Measurements from ENCODE around the gene YTHDC1. TPM values are rescaled to one million over a fixed set of nuclear protein-coding genes. Genes with fewer than 3 reads are reported as not detected.

YTHDC1 gene
- total RNA-seq, 1 donor from 2014 or later, result 105 TPM

DNA sequence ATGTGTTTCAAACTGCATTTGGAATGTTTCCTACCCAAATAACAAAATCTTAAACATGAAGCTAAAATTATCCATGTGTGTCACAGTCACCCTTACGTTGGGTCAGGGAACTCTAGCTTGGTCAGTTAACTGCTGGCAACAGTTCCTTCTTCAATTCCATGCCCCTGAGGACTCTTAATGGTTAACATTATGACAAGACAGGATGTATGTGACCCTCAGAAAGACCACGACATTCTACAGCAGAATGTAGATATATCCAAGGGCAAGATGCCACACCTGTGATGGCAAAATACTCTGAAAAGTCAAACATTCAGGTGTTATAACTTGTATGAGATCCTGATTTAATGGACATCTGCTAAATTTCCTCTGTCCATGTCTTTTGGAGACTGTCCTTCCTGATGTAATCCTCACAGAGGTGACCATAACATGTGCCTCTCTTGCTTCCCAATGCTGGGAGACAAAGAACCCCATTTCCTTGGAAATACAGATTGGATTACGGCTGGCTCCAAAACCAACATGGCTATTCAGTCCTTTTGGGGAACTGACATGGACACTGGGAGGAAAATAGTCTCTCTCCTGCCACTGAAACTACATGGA lies 39.1 kb downstream of the YTHDC1 start:
- Mint-ChIP-seq H3K27me3 (no peaks in the 10 kb centered on the region), H3K4me3 (no peak overlapping the region), H3K36me3 (peaks cover 25% of the 10 kb centered on the region), H3K9me3 (no peaks in the 10 kb centered on the region), H3K27ac (no peak overlapping the region), H3K4me1 (ENCODE audit: unreplicated experiment) (no peaks in the 10 kb centered on the region)
- TF ChIP-seq, protein P1, sequence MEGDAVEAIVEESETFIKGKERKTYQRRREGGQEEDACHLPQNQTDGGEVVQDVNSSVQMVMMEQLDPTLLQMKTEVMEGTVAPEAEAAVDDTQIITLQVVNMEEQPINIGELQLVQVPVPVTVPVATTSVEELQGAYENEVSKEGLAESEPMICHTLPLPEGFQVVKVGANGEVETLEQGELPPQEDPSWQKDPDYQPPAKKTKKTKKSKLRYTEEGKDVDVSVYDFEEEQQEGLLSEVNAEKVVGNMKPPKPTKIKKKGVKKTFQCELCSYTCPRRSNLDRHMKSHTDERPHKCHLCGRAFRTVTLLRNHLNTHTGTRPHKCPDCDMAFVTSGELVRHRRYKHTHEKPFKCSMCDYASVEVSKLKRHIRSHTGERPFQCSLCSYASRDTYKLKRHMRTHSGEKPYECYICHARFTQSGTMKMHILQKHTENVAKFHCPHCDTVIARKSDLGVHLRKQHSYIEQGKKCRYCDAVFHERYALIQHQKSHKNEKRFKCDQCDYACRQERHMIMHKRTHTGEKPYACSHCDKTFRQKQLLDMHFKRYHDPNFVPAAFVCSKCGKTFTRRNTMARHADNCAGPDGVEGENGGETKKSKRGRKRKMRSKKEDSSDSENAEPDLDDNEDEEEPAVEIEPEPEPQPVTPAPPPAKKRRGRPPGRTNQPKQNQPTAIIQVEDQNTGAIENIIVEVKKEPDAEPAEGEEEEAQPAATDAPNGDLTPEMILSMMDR (conservative IDR thresholded peaks at IDR 0.05), result no peak
- no peak for DNase-seq (ENCODE audit: extremely low spot score, unreplicated experiment)

DNA sequence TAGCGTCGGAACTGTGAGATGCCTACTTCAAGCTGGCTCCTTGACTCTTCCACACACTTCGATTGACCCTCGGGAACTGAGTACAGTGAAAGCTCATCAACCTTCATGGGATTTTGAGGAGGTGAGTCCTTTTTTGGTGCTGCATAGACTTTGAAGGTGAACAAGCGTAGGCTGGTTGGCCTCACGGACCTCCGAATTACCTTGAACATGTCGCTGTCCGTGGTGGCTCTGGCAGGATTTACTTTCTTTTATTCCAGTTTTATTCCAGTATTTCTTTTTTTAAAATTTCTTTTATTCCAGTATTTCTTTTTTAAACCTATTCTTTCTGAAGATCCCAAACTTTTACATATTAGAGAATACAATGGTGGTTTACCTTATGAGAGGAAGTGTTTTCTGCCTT lies 45.2 kb downstream of the YTHDC1 start:
- Mint-ChIP-seq H3K36me3 (no peaks in the 10 kb centered on the region), H3K27me3 (no peaks in the 10 kb centered on the region), H3K9me3 (no peaks in the 10 kb centered on the region), H3K4me1 (ENCODE audit: unreplicated experiment) (no peaks in the 10 kb centered on the region), H3K27ac (no peak overlapping the region), H3K4me3 (no peak overlapping the region)
- TF ChIP-seq, protein P1 (conservative IDR thresholded peaks at IDR 0.05), result no peak
- DNase-seq (ENCODE audit: extremely low spot score, unreplicated experiment), result no peak

DNA sequence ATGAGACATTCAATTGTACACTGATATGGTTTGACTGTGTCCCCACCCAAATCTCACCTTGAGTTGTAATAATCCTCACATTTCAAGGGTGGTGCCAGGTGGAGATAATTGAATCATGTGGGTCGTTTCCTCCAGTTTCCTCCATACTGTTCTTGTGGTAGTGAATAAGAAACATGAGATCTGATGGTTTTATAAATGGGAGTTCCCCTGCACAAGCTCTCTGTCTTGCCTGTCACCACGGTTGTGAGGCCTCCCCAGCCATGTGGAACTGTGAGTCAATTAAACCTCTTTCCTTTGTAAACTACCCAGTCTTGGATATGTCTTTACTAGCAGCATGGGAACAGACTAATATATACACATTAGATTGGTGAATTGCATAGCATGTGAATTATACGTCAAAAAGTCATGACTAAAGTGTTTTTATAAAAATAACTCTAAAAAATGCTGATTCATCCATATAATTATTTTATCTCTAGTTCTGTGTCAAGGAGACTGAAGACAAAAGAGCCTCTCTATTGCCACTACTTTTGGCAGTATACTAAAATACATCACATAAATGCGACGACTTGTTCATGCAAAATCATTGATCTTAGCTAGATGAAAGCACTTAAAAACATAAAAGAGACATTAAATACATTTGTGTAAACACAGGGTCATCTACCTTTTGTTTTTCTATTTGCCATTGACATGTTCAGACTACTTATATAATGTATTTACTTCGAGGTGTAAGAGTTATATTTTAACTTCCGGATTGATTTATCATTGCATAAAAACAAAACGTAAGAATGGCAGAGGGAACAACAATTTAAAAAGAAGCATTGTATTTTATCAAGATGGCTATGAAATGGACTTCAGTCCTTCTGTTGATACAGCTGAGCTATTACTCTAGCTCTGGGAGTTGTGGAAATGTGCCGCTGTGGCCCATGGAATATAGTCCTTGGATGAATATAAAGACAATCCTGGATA lies 50.1 kb downstream of the YTHDC1 start:
- no peak overlapping the region for H3K4me3 Mint-ChIP-seq
- no peaks in the 10 kb centered on the region for H3K4me1 Mint-ChIP-seq (ENCODE audit: unreplicated experiment)
- H3K9me3 Mint-ChIP-seq, result no peaks in the 10 kb centered on the region
- no peak for DNase-seq (ENCODE audit: extremely low spot score, unreplicated experiment)
- TF ChIP-seq, protein P1 (conservative IDR thresholded peaks at IDR 0.05), result no peak
- H3K27me3 Mint-ChIP-seq, result no peaks in the 10 kb centered on the region
- H3K36me3 Mint-ChIP-seq, result no peaks in the 10 kb centered on the region
- H3K27ac Mint-ChIP-seq, result no peak overlapping the region

DNA sequence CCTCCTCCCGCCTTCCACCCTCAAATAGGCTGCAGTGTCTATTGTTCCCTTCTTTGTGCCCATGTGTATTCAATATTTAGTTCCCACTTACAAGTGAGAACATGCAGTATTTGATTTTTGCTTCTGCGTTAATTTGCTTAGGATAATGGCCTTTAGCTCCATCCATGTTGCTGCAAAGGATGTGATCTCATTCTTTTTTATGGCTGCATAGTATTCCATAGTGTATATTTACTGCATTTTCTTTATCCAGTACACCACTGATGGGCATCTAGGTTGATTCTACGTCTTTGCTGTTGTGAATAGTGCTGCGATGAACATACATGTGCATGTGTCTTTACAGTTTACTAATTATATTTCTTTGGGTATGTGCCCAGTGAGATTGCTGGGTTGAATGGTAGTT lies 52.8 kb downstream of the YTHDC1 start:
- no peaks in the 10 kb centered on the region for H3K9me3 Mint-ChIP-seq
- TF ChIP-seq, protein P1 (conservative IDR thresholded peaks at IDR 0.05), result no peak
- no peak overlapping the region for H3K27ac Mint-ChIP-seq
- no peak for DNase-seq (ENCODE audit: extremely low spot score, unreplicated experiment)
- H3K4me3 Mint-ChIP-seq, result no peak overlapping the region
- no peaks in the 10 kb centered on the region for H3K36me3 Mint-ChIP-seq
- no peaks in the 10 kb centered on the region for H3K4me1 Mint-ChIP-seq (ENCODE audit: unreplicated experiment)
- no peaks in the 10 kb centered on the region for H3K27me3 Mint-ChIP-seq

DNA sequence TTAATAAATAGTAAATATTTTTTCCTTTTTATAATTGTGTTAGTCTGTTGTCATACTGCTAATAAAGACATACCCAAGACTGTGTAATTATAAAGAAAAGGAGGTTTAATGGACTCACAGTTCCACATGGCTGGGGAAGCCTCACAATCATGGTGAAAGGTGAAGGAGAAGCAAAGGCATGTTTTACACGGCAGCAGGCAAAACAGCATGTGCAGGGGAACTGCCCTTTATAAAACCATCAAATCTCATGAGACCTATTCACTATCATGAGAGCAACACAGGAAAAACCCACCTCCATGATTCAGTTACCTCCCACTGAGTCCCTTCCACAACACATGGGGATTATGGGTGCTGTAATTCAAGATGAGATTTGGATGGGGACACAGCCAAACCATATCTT lies 58.6 kb downstream of the YTHDC1 start:
- H3K9me3 Mint-ChIP-seq, result no peaks in the 10 kb centered on the region
- no peak for DNase-seq (ENCODE audit: extremely low spot score, unreplicated experiment)
- peaks cover 4% of the 10 kb centered on the region for H3K4me1 Mint-ChIP-seq (ENCODE audit: unreplicated experiment)
- TF ChIP-seq, protein P1 (conservative IDR thresholded peaks at IDR 0.05), result no peak
- H3K27ac Mint-ChIP-seq, result no peak overlapping the region
- H3K4me3 Mint-ChIP-seq, result no peak overlapping the region
- no peaks in the 10 kb centered on the region for H3K36me3 Mint-ChIP-seq
- H3K27me3 Mint-ChIP-seq, result no peaks in the 10 kb centered on the region

All from type B pancreatic cell (in vitro differentiated cells).